ENCODE measurements around the gene ZNF525.
"Not testable (repeated sequence)": the region's sequence is repeated elsewhere in the genome, so short reads cannot be mapped to it uniquely, and the experiment has no call there.

DNA sequence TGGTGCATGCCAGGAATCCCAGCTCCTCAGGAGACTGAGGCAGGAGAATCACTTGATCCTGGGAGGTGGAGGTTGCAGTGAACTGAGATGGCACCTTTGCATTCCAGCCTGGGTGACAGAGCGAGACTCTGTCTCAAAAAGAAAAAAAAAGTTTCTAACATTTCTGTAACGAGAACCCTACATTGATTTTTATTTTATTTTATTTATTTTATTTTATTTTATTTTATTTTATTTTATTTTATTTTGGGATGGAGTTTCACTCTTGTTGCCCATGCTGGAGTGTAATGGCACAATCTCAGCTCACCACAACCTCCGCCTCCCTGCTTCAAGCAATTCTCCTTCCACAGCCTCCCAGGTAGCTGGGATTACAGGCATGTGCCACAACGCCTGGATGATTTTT lies 21.1 kb upstream of the ZNF525 start:
- TF ChIP-seq, protein P1, sequence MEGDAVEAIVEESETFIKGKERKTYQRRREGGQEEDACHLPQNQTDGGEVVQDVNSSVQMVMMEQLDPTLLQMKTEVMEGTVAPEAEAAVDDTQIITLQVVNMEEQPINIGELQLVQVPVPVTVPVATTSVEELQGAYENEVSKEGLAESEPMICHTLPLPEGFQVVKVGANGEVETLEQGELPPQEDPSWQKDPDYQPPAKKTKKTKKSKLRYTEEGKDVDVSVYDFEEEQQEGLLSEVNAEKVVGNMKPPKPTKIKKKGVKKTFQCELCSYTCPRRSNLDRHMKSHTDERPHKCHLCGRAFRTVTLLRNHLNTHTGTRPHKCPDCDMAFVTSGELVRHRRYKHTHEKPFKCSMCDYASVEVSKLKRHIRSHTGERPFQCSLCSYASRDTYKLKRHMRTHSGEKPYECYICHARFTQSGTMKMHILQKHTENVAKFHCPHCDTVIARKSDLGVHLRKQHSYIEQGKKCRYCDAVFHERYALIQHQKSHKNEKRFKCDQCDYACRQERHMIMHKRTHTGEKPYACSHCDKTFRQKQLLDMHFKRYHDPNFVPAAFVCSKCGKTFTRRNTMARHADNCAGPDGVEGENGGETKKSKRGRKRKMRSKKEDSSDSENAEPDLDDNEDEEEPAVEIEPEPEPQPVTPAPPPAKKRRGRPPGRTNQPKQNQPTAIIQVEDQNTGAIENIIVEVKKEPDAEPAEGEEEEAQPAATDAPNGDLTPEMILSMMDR (conservative IDR thresholded peaks at IDR 0.05) = not testable (repeated sequence)
- not testable (repeated sequence) for TF ChIP-seq ZFX (IDR thresholded peaks at IDR 0.05)
